ENCODE results near the gene WRNIP1. TPM values are rescaled to one million over a fixed set of nuclear protein-coding genes. Genes with fewer than 3 reads are reported as not detected.

The WRNIP1 gene
- total and polyA plus RNA-seq, 9 of the 15 experiments (the other 6 are each of a cell fraction or from before 2014, with no cell fraction given) = 13.2 to 63.6 (median 48.6) TPM

DNA sequence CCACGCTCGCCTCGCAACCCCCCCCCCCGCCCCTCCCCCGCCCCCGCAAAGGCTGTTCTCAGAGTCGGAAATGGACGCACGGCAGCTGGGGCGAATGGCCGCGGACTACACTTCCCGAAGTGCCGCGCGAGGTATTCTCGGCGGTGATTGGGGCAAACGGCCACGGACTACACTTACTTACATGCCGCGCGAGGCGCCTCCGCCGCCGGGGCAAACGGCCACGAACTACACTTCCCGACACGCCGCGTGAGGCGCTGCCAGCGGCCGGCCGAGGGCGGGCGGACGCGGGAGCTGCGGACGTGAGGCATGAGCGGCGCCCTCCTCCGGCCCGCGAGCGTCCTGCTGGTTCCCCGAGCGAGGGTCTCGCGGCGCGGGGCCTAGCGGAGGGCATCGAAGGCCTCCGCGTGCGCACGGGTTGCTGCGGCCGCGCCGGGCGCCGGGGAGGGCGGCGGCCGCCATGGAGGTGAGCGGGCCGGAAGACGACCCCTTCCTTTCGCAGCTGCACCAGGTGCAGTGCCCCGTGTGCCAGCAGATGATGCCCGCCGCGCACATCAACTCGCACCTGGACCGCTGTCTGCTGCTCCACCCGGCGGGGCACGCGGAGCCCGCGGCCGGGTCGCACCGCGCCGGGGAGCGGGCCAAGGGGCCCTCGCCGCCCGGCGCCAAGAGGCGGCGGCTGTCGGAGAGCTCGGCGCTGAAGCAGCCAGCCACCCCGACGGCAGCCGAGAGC is at the start of gene WRNIP1 (continued):
- peak; percentile 34 for TF ChIP-seq SAP30 (IDR thresholded peaks at IDR 0.05; ENCODE audit: borderline replicate concordance, insufficient read depth, low read depth, low read length, poor library complexity, severe bottlenecking)
- no peak for TF ChIP-seq ELF4 (CRISPR knock-in tag; IDR thresholded peaks at IDR 0.05)
- TF ChIP-seq KDM2B (CRISPR knock-in tag; IDR thresholded peaks at IDR 0.05) = peak; percentile 60; the same call in 1 of the 2 replicates
- peak; percentile 84 for TF ChIP-seq HNRNPLL (IDR thresholded peaks at IDR 0.05; ENCODE audit: low read depth, low read length, poor library complexity, severe bottlenecking)
- TF ChIP-seq ATF7 (IDR thresholded peaks at IDR 0.05) = peak; percentile 82
- TF ChIP-seq ATF1 (CRISPR knock-in tag; IDR thresholded peaks at IDR 0.05) = 0 out of 2 replicates have a peak, but pooled peaks have one; percentile 23
- peak; percentile 87 for TF ChIP-seq ATF1 (tag; IDR thresholded peaks at IDR 0.05)
- no peak for TF ChIP-seq LEF1 (IDR thresholded peaks at IDR 0.05)
- TF ChIP-seq GATAD2B (IDR thresholded peaks at IDR 0.05; ENCODE audit: borderline replicate concordance) = peak; percentile 74
- peak; percentile 83 for TF ChIP-seq GATAD2A (IDR thresholded peaks at IDR 0.05)
- TF ChIP-seq, protein P1, sequence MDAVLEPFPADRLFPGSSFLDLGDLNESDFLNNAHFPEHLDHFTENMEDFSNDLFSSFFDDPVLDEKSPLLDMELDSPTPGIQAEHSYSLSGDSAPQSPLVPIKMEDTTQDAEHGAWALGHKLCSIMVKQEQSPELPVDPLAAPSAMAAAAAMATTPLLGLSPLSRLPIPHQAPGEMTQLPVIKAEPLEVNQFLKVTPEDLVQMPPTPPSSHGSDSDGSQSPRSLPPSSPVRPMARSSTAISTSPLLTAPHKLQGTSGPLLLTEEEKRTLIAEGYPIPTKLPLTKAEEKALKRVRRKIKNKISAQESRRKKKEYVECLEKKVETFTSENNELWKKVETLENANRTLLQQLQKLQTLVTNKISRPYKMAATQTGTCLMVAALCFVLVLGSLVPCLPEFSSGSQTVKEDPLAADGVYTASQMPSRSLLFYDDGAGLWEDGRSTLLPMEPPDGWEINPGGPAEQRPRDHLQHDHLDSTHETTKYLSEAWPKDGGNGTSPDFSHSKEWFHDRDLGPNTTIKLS (IDR thresholded peaks at IDR 0.05; ENCODE audit: borderline replicate concordance, low read depth) = peak; percentile 84
- TF ChIP-seq DMBX1 (CRISPR knock-in tag; IDR thresholded peaks at IDR 0.05; ENCODE audit: borderline replicate concordance) = 0 out of 2 replicates have a peak, but pooled peaks have one; percentile 58
- no peak for TF ChIP-seq NFXL1 (CRISPR knock-in tag; IDR thresholded peaks at IDR 0.05)
- peak; percentile 83 for TF ChIP-seq MYC (IDR thresholded peaks at IDR 0.05; ENCODE audit: low read depth, low read length)
- TF ChIP-seq MYC (CRISPR knock-in tag; IDR thresholded peaks at IDR 0.05; ENCODE audit: borderline replicate concordance, low read depth) = no peak
- TF ChIP-seq, protein P2, sequence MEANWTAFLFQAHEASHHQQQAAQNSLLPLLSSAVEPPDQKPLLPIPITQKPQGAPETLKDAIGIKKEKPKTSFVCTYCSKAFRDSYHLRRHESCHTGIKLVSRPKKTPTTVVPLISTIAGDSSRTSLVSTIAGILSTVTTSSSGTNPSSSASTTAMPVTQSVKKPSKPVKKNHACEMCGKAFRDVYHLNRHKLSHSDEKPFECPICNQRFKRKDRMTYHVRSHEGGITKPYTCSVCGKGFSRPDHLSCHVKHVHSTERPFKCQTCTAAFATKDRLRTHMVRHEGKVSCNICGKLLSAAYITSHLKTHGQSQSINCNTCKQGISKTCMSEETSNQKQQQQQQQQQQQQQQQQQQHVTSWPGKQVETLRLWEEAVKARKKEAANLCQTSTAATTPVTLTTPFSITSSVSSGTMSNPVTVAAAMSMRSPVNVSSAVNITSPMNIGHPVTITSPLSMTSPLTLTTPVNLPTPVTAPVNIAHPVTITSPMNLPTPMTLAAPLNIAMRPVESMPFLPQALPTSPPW (CRISPR knock-in tag; IDR thresholded peaks at IDR 0.05) = peak; percentile 100
- TF ChIP-seq, protein P3, sequence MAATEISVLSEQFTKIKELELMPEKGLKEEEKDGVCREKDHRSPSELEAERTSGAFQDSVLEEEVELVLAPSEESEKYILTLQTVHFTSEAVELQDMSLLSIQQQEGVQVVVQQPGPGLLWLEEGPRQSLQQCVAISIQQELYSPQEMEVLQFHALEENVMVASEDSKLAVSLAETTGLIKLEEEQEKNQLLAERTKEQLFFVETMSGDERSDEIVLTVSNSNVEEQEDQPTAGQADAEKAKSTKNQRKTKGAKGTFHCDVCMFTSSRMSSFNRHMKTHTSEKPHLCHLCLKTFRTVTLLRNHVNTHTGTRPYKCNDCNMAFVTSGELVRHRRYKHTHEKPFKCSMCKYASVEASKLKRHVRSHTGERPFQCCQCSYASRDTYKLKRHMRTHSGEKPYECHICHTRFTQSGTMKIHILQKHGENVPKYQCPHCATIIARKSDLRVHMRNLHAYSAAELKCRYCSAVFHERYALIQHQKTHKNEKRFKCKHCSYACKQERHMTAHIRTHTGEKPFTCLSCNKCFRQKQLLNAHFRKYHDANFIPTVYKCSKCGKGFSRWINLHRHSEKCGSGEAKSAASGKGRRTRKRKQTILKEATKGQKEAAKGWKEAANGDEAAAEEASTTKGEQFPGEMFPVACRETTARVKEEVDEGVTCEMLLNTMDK (IDR thresholded peaks at IDR 0.05; ENCODE audit: borderline replicate concordance, insufficient read depth, low read depth, low read length, poor library complexity, severe bottlenecking) = peak; percentile 97
- TF ChIP-seq, protein P4, sequence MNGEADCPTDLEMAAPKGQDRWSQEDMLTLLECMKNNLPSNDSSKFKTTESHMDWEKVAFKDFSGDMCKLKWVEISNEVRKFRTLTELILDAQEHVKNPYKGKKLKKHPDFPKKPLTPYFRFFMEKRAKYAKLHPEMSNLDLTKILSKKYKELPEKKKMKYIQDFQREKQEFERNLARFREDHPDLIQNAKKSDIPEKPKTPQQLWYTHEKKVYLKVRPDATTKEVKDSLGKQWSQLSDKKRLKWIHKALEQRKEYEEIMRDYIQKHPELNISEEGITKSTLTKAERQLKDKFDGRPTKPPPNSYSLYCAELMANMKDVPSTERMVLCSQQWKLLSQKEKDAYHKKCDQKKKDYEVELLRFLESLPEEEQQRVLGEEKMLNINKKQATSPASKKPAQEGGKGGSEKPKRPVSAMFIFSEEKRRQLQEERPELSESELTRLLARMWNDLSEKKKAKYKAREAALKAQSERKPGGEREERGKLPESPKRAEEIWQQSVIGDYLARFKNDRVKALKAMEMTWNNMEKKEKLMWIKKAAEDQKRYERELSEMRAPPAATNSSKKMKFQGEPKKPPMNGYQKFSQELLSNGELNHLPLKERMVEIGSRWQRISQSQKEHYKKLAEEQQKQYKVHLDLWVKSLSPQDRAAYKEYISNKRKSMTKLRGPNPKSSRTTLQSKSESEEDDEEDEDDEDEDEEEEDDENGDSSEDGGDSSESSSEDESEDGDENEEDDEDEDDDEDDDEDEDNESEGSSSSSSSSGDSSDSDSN (IDR thresholded peaks at IDR 0.05; ENCODE audit: borderline replicate concordance in 1 of 2, low read depth in 2 of 2, low read length in 2 of 2) = peak; percentile 8 to 94; a peak in 3 of 4 replicates
- no peak for TF ChIP-seq FOXM1 (IDR thresholded peaks at IDR 0.05; ENCODE audit: low read depth)
- peak; percentile 33; the same call in 1 of the 2 replicates for TF ChIP-seq FOXM1 (CRISPR knock-in tag; IDR thresholded peaks at IDR 0.05; ENCODE audit: low read depth)
- TF ChIP-seq NCOA6 (IDR thresholded peaks at IDR 0.05) = peak; percentile 41; the same call in 1 of the 2 replicates
